HCT116 (cell line): ENCODE results near the gene PRELID2. TPM values are rescaled to one million over a fixed set of nuclear protein-coding genes. Genes with fewer than 3 reads are reported as not detected.

ENCODE experiments used
- ATAC-seq: fragments of 200-7000 bp; cut with Tn5 transposase; 2 replicates; pipeline ENCODE4 v1.9.1; 2020; ENCODE audit warnings: mild to moderate bottlenecking, moderate library complexity
- BruUV-seq: library from RNA; stranded (reverse); fragments of 400-500 nt; replicated peaks from 2 replicates; lab custom pipeline; 2021; lab: Mats Ljungman, UMichigan
- CTCF ChIA-PET: fragments of 300-600 bp; sonication (Branson Sonifier 250); formaldehyde crosslinking; loops from one replicate; lab custom pipeline; 2021; ENCODE audit warnings: antibody characterized with exemption; lab: Charles Lee
- POLR2A ChIA-PET: fragments of 300-600, 350-600 bp; sonication (Branson Sonifier 250); formaldehyde crosslinking; loops from one replicate; lab custom pipeline; 2021; ENCODE audit warnings: antibody characterized with exemption; lab: Charles Lee
- RAD21 ChIA-PET, 2 experiments: fragments of 300-600 bp; sonication (Branson Sonifier 250); formaldehyde crosslinking; loops; one replicate each; lab custom pipeline; 2023; ENCODE audit warnings: low total read pairs in 2 of 2; ENCODE audit not compliant: uncharacterized antibody in 2 of 2, unreplicated experiment in 2 of 2, low non-redundant PET in 1 of 2; lab: Charles Lee
- DNase-seq: peaks from one replicate; pipeline ENCODE4 v3.0.0-alpha.2; 2010; ENCODE audit warnings: low read depth, low spot score
- H2AFZ ChIP-seq: fragments of 200-600 bp; shearing (Covaris generic), sonication (generic); 2 replicates; pipeline ENCODE4 v1.6.1; 2017; ENCODE audit warnings: low read depth, mixed run types, mixed read lengths, antibody characterized with exemption, low read length; ENCODE audit not compliant: poor library complexity, severe bottlenecking
- H3K27ac ChIP-seq: 2 replicates; pipeline ENCODE4 v1.5.1; 2012; ENCODE audit warnings: low read depth, low read length
- H3K27me3 ChIP-seq: fragments of 200-600 bp; sonication (generic); 2 replicates; pipeline ENCODE4 v1.6.1; 2016; ENCODE audit warnings: mixed run types, low read length, mixed read lengths; ENCODE audit not compliant: insufficient read depth
- H3K36me3 ChIP-seq, 2 experiments: fragments of 200-500 bp in 1 of 2; fragments of 200-600 bp in 1 of 2; sonication (Bioruptor generic) in 1 of 2; sonication (generic) in 1 of 2; 2 replicates each; pipeline versions ENCODE4 v1.5.1 to v1.6.1; 2014 to 2016; ENCODE audit warnings: low read length in 2 of 2, inconsistent platforms in 1 of 2, mixed read lengths in 1 of 2, mixed run types in 1 of 2; ENCODE audit not compliant: insufficient read depth in 2 of 2, control insufficient read depth in 1 of 2
- H3K4me1 ChIP-seq, 2 experiments: fragments of 200-600 bp in 1 of 2; sonication (generic) in 1 of 2; 2 replicates each; pipeline versions ENCODE4 v1.5.1 to v1.6.1; 2012 to 2017; ENCODE audit warnings: low read length in 2 of 2, inconsistent platforms in 1 of 2, mild to moderate bottlenecking in 1 of 2, mixed read lengths in 1 of 2, mixed run types in 1 of 2, moderate library complexity in 1 of 2; ENCODE audit not compliant: insufficient read depth in 2 of 2, control insufficient read depth in 1 of 2
- H3K4me2 ChIP-seq: fragments of 200-600 bp; sonication (generic); 2 replicates; pipeline ENCODE4 v1.6.1; 2017; ENCODE audit warnings: mixed run types, low read length, mixed read lengths
- H3K4me3 ChIP-seq, 2 experiments: fragments of 200-600 bp in 1 of 2; sonication (generic) in 1 of 2; replicated peaks in 1 of 2; 2 replicates each; pipeline ENCODE4 v1.5.1; 2011 to 2016; ENCODE audit warnings: low read length in 2 of 2, control low read depth in 1 of 2, low read depth in 1 of 2, mild to moderate bottlenecking in 1 of 2, mixed read lengths in 1 of 2, mixed run types in 1 of 2
- H3K79me2 ChIP-seq: fragments of 200-600 bp; sonication (generic); 2 replicates; pipeline ENCODE4 v1.6.1; 2017; ENCODE audit warnings: mild to moderate bottlenecking, mixed run types, low read length, moderate library complexity, mixed read lengths; ENCODE audit not compliant: insufficient read depth
- H3K9ac ChIP-seq: fragments of 200-600 bp; sonication (generic); 2 replicates; pipeline ENCODE4 v1.6.1; 2016; ENCODE audit warnings: low read length, mixed read lengths
- H3K9me2 ChIP-seq: fragments of 200-600 bp; sonication (generic), shearing (Covaris generic); 2 replicates; pipeline ENCODE4 v1.6.1; 2017; ENCODE audit warnings: mixed run types, mild to moderate bottlenecking, moderate library complexity; ENCODE audit not compliant: insufficient read depth
- H3K9me3 ChIP-seq, 2 experiments: fragments of 200-500 bp in 1 of 2; fragments of 200-600 bp in 1 of 2; sonication (Bioruptor generic) in 1 of 2; sonication (generic) in 1 of 2; 2 replicates each; pipeline ENCODE4 v1.6.1; 2014 to 2017; ENCODE audit warnings: low read length in 2 of 2, mixed read lengths in 2 of 2, inconsistent platforms in 1 of 2, low read depth in 1 of 2, mild to moderate bottlenecking in 1 of 2, mixed run types in 1 of 2, moderate library complexity in 1 of 2; ENCODE audit not compliant: control insufficient read depth in 1 of 2, insufficient read depth in 1 of 2
- H4K20me1 ChIP-seq: fragments of 200-600 bp; sonication (generic), shearing (Covaris generic); 2 replicates; pipeline ENCODE4 v1.6.1; 2017; ENCODE audit warnings: mixed run types, mild to moderate bottlenecking, moderate library complexity; ENCODE audit not compliant: insufficient read depth
- ATF3 ChIP-seq: IDR thresholded peaks from 2 replicates; pipeline ENCODE4 v1.6.1; 2012
- CTCF ChIP-seq, 3 experiments: fragments of 200-600 bp in 1 of 3; sonication (generic) in 1 of 3; IDR thresholded peaks in 2 of 3; conservative IDR thresholded peaks in 1 of 3; 2 replicates each; pipeline ENCODE4 v1.5.1; 2012 to 2017; ENCODE audit warnings: low read depth in 2 of 3, low read length in 2 of 3, antibody characterized with exemption in 1 of 3, borderline replicate concordance in 1 of 3, control low read depth in 1 of 3, mild to moderate bottlenecking in 1 of 3, mixed read lengths in 1 of 3, mixed run types in 1 of 3, moderate library complexity in 1 of 3; ENCODE audit not compliant: insufficient read depth in 1 of 3
- ELF1 ChIP-seq: IDR thresholded peaks from 2 replicates; pipeline ENCODE4 v1.6.1; 2012; ENCODE audit warnings: low read depth, borderline replicate concordance
- EZH2 ChIP-seq: fragments of 200-600 bp; sonication (generic); IDR thresholded peaks from 2 replicates; pipeline ENCODE4 v1.6.1; 2017; ENCODE audit warnings: antibody characterized with exemption, mixed run types
- FOSL1 ChIP-seq: IDR thresholded peaks from 2 replicates; pipeline ENCODE4 v1.6.1; 2012; ENCODE audit warnings: low read depth
- JUND ChIP-seq: IDR thresholded peaks from 2 replicates; pipeline ENCODE4 v1.6.1; 2012
- SP1 ChIP-seq: IDR thresholded peaks from 2 replicates; pipeline ENCODE4 v1.6.1; 2012; ENCODE audit warnings: low read depth
- ZFX ChIP-seq: fragments of 450-650 bp; IDR thresholded peaks from 2 replicates; pipeline ENCODE4 v1.6.1; 2017
- intact Hi-C: fragments of 100-400 bp; cut with micrococcal nuclease; formaldehyde crosslinking; loops from 2 replicates; pipeline ENCODE4 v1.10.0; 2022
- total RNA-seq: library from RNA; stranded (reverse); gene quantifications from one replicate; pipeline ENCODE4 v1.2.1, GENCODE V29; 2021; ENCODE audit not compliant: unreplicated experiment

PRELID2 gene
- total RNA-seq, 1 experiment from 2014 or later = 20.1 TPM

GRCh38 chr5:145762833-145763232 lies 72.3 kb downstream of the PRELID2 start:
- Histone ChIP-seq H3K27me3 (no peaks in the 10 kb centered on the region), H3K4me3 (no peak overlapping the region), H3K27ac (no peak overlapping the region), H3K4me1 (no peaks in the 10 kb centered on the region), H3K9me2 (no peaks in the 10 kb centered on the region), H2AFZ (no peak overlapping the region), H3K36me3 (no peaks in the 10 kb centered on the region), H3K79me2 (no peaks in the 10 kb centered on the region), H3K9ac (no peak overlapping the region), H3K4me2 (no peak overlapping the region), H3K9me3 (no peaks in the 10 kb centered on the region), H4K20me1 (no peaks in the 10 kb centered on the region)
- intact Hi-C loops = no loop called here
- CTCF ChIA-PET = no interaction called here
- RAD21 ChIA-PET = no interaction called here
- DNase-seq = no peak
- POLR2A ChIA-PET = no interaction called here
- ATAC-seq = no peak
- no peak for TF ChIP-seq SP1
- TF ChIP-seq ELF1 = no peak
- no peak for TF ChIP-seq EZH2
- TF ChIP-seq CTCF (IDR thresholded peaks at IDR 0.05 in 2 of 3, conservative IDR thresholded peaks at IDR 0.05 in 1 of 3; ENCODE audit: borderline replicate concordance in 1 of 3, insufficient read depth in 1 of 3, low read depth in 2 of 3, low read length in 2 of 3) = no peak
- TF ChIP-seq ZFX = no peak
- no peak for TF ChIP-seq FOSL1
- BruUV-seq = no TSS peak

GRCh38 chr5:145761254-145761653 lies 73.9 kb downstream of the PRELID2 start:
- no peaks in the 10 kb centered on the region for H4K20me1 ChIP-seq
- RAD21 ChIA-PET = no interaction called here
- no peak overlapping the region for H3K4me3 ChIP-seq
- no peaks in the 10 kb centered on the region for H3K79me2 ChIP-seq
- TF ChIP-seq CTCF (IDR thresholded peaks at IDR 0.05 in 2 of 3, conservative IDR thresholded peaks at IDR 0.05 in 1 of 3; ENCODE audit: borderline replicate concordance in 1 of 3, insufficient read depth in 1 of 3, low read depth in 2 of 3, low read length in 2 of 3) = no peak
- TF ChIP-seq EZH2 = no peak
- TF ChIP-seq ATF3 = no peak
- TF ChIP-seq JUND = no peak
- TF ChIP-seq FOSL1 = no peak
- TF ChIP-seq, all 23 proteins: peak for 0
- H3K9me2 ChIP-seq = no peaks in the 10 kb centered on the region
- H3K4me1 ChIP-seq = no peaks in the 10 kb centered on the region
- no peak for ATAC-seq
- no peak overlapping the region for H3K9ac ChIP-seq
- no peaks in the 10 kb centered on the region for H3K9me3 ChIP-seq
- H3K36me3 ChIP-seq = no peaks in the 10 kb centered on the region
- DNase-seq = no peak
- POLR2A ChIA-PET = no interaction called here
- CTCF ChIA-PET = no interaction called here
- H3K4me2 ChIP-seq = no peak overlapping the region
- no peak overlapping the region for H2AFZ ChIP-seq
- no peak overlapping the region for H3K27ac ChIP-seq
- intact Hi-C loops = no loop called here
- H3K27me3 ChIP-seq = no peaks in the 10 kb centered on the region
- no TSS peak for BruUV-seq
